GM12892 (cell line): Measurements from ENCODE around the gene NEMF.

ENCODE experiments used
- POLR2A ChIP-seq: IDR thresholded peaks from 2 replicates; pipeline ENCODE4 v1.6.1; 2011; ENCODE audit warnings: low read depth, low read length, control low read depth
- TAF1 ChIP-seq: IDR thresholded peaks from 2 replicates; pipeline ENCODE4 v1.6.1; 2011; ENCODE audit warnings: low read depth, mild to moderate bottlenecking, control low read depth, low read length, borderline replicate concordance

DNA sequence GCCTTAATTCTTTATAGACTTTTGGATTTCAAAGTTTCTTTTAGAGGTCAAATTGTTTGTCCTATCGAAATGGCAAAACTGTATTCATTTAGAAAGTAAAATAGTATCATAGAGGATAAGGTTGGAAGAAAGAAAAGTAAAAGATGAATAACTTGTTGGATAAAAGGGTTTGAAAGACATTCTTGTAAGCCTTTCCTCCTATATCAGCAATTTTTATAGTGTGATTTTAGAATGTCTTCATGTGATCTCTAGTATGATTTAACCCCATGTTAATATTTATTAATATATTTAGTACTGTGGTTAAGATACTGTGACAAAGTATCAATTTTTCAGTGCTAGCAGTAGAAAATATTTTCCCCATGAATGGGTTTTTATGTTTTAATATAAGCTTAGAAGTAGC is 44.8 kb upstream of the NEMF start:
- TF ChIP-seq POLR2A (no peak), TAF1 (no peak)
